ENCODE measurements around the gene LCORL. TPM values are rescaled to one million over a fixed set of nuclear protein-coding genes. Genes with fewer than 3 reads are reported as not detected.
"Not testable (repeated sequence)": the region's sequence is repeated elsewhere in the genome, so short reads cannot be mapped to it uniquely, and the experiment has no call there.

Gene LCORL
- polyA plus RNA-seq, 4 donors, result 4.2 to 23.2 (median 9.5) TPM

- Histone ChIP-seq H3K9me3 (ENCODE audit: control insufficient read depth in 2 of 2, insufficient read depth in 1 of 2, low read depth in 1 of 2, low read length in 1 of 2) (no peaks in the 10 kb centered on the region), H3K27me3 (ENCODE audit: control insufficient read depth in 3 of 3, insufficient read depth in 3 of 3, low read length in 3 of 3) (no peaks in the 10 kb centered on the region), H3K36me3 (ENCODE audit: control insufficient read depth in 3 of 3, insufficient read depth in 2 of 3, low read depth in 1 of 3, low read length in 3 of 3) (no peaks in the 10 kb centered on the region), H3K4me3 (ENCODE audit: low read depth in 1 of 3, low read length in 3 of 3) (no peak overlapping the region), H3K4me1 (ENCODE audit: control insufficient read depth in 3 of 3, insufficient read depth in 2 of 3, low read depth in 1 of 3, low read length in 2 of 3) (no peaks in the 10 kb centered on the region), H3K27ac (ENCODE audit: low read depth in 1 of 3, low read length in 2 of 3) (no peak overlapping the region)
- WGBS, 3 donors, result 97 to 98% (median 97%) methylated on average over 4 of the region's 4 CpGs
- FAIRE-seq, result no peak
- DNase-seq, result no peak
These were observed 144.6 kb downstream of the LCORL start for GRCh38 chr4:17876943-17877342.

GRCh38 chr4:17875402-17876070 is 146.0 kb downstream of the LCORL start:
- no peak overlapping the region for H3K27ac ChIP-seq (ENCODE audit: low read depth in 1 of 3, low read length in 2 of 3)
- no peaks in the 10 kb centered on the region for H3K27me3 ChIP-seq (ENCODE audit: control insufficient read depth in 3 of 3, insufficient read depth in 3 of 3, low read length in 3 of 3)
- no peaks in the 10 kb centered on the region for H3K36me3 ChIP-seq (ENCODE audit: control insufficient read depth in 3 of 3, insufficient read depth in 2 of 3, low read depth in 1 of 3, low read length in 3 of 3)
- no peak for DNase-seq
- H3K9me3 ChIP-seq (ENCODE audit: control insufficient read depth in 2 of 2, insufficient read depth in 1 of 2, low read depth in 1 of 2, low read length in 1 of 2), result no peaks in the 10 kb centered on the region
- no peaks in the 10 kb centered on the region for H3K4me1 ChIP-seq (ENCODE audit: control insufficient read depth in 3 of 3, insufficient read depth in 2 of 3, low read depth in 1 of 3, low read length in 2 of 3)
- H3K4me3 ChIP-seq (ENCODE audit: low read depth in 1 of 3, low read length in 3 of 3), result no peak overlapping the region
- FAIRE-seq, result no peak
- 84 to 90% (median 87%) methylated on average over 4 of the region's 4 CpGs for WGBS, 3 donors

GRCh38 chr4:17869327-17869726 is 152.2 kb downstream of the LCORL start:
- no peak overlapping the region for H3K4me3 ChIP-seq (ENCODE audit: low read depth in 1 of 3, low read length in 3 of 3)
- no peak overlapping the region for H3K27ac ChIP-seq (ENCODE audit: low read depth in 1 of 3, low read length in 2 of 3)
- DNase-seq, result no peak
- H3K9me3 ChIP-seq (ENCODE audit: control insufficient read depth in 2 of 2, insufficient read depth in 1 of 2, low read depth in 1 of 2, low read length in 1 of 2), result peaks cover 0 to under 1% of the 10 kb centered on the region in 2 donors
- no peak for FAIRE-seq
- no peaks in the 10 kb centered on the region for H3K4me1 ChIP-seq (ENCODE audit: control insufficient read depth in 3 of 3, insufficient read depth in 2 of 3, low read depth in 1 of 3, low read length in 2 of 3)
- no peaks in the 10 kb centered on the region for H3K27me3 ChIP-seq (ENCODE audit: control insufficient read depth in 3 of 3, insufficient read depth in 3 of 3, low read length in 3 of 3)
- WGBS, 3 donors, result 73 to 88% (median 84%) methylated on average over 2 of the region's 2 CpGs
- no peaks in the 10 kb centered on the region for H3K36me3 ChIP-seq (ENCODE audit: control insufficient read depth in 3 of 3, insufficient read depth in 2 of 3, low read depth in 1 of 3, low read length in 3 of 3)

- H3K27ac ChIP-seq (ENCODE audit: low read depth in 1 of 3, low read length in 2 of 3), result no peak overlapping the region
- no peak for FAIRE-seq
- peaks cover 0 to 13% of the 10 kb centered on the region in 2 donors for H3K9me3 ChIP-seq (ENCODE audit: control insufficient read depth in 2 of 2, insufficient read depth in 1 of 2, low read depth in 1 of 2, low read length in 1 of 2)
- DNase-seq, result no peak
- H3K27me3 ChIP-seq (ENCODE audit: control insufficient read depth in 3 of 3, insufficient read depth in 3 of 3, low read length in 3 of 3), result no peaks in the 10 kb centered on the region
- H3K4me1 ChIP-seq (ENCODE audit: control insufficient read depth in 3 of 3, insufficient read depth in 2 of 3, low read depth in 1 of 3, low read length in 2 of 3), result no peaks in the 10 kb centered on the region
- 80 to 89% (median 87%) methylated on average over 3 of the region's 3 CpGs for WGBS, 3 donors
- peaks cover 0 to 5% (median 0%) of the 10 kb centered on the region in 3 donors for H3K36me3 ChIP-seq (ENCODE audit: control insufficient read depth in 3 of 3, insufficient read depth in 2 of 3, low read depth in 1 of 3, low read length in 3 of 3)
- no peak overlapping the region for H3K4me3 ChIP-seq (ENCODE audit: low read depth in 1 of 3, low read length in 3 of 3)
These were observed 154.3 kb downstream of the LCORL start for GRCh38 chr4:17867276-17867675.

- WGBS, 3 donors, result 77 to 87% (median 85%) methylated on average over 2 of the region's 2 CpGs
- FAIRE-seq (no peak), DNase-seq (no peak)
These were observed 154.7 kb downstream of the LCORL start for GRCh38 chr4:17866810-17867209.

GRCh38 chr4:17865866-17866363 is 155.6 kb downstream of the LCORL start:
- Histone ChIP-seq H3K27me3 (ENCODE audit: control insufficient read depth in 3 of 3, insufficient read depth in 3 of 3, low read length in 3 of 3) (no peaks in the 10 kb centered on the region), H3K9me3 (ENCODE audit: control insufficient read depth in 2 of 2, insufficient read depth in 1 of 2, low read depth in 1 of 2, low read length in 1 of 2) (peaks cover 0 to 26% of the 10 kb centered on the region in 2 donors), H3K36me3 (ENCODE audit: control insufficient read depth in 3 of 3, insufficient read depth in 2 of 3, low read depth in 1 of 3, low read length in 3 of 3) (peaks cover 0 to 8% (median 0%) of the 10 kb centered on the region in 3 donors), H3K4me1 (ENCODE audit: control insufficient read depth in 3 of 3, insufficient read depth in 2 of 3, low read depth in 1 of 3, low read length in 2 of 3) (no peaks in the 10 kb centered on the region), H3K4me3 (ENCODE audit: low read depth in 1 of 3, low read length in 3 of 3) (no peak overlapping the region), H3K27ac (ENCODE audit: low read depth in 1 of 3, low read length in 2 of 3) (no peak overlapping the region)
- 94 to 100% (median 100%) methylated on average over 1 of the region's 1 CpG for WGBS, 3 donors
- DNase-seq (no peak), FAIRE-seq (no peak)

More at GRCh38 chr4:17866810-17867209, 154.7 kb downstream of the LCORL start:
- no peaks in the 10 kb centered on the region for H3K4me1 ChIP-seq (ENCODE audit: control insufficient read depth in 3 of 3, insufficient read depth in 2 of 3, low read depth in 1 of 3, low read length in 2 of 3)
- H3K9me3 ChIP-seq (ENCODE audit: control insufficient read depth in 2 of 2, insufficient read depth in 1 of 2, low read depth in 1 of 2, low read length in 1 of 2), result peaks cover 0 to 18% of the 10 kb centered on the region in 2 donors
- H3K27ac ChIP-seq (ENCODE audit: low read depth in 1 of 3, low read length in 2 of 3), result no peak overlapping the region
- H3K27me3 ChIP-seq (ENCODE audit: control insufficient read depth in 3 of 3, insufficient read depth in 3 of 3, low read length in 3 of 3), result no peaks in the 10 kb centered on the region
- no peak overlapping the region for H3K4me3 ChIP-seq (ENCODE audit: low read depth in 1 of 3, low read length in 3 of 3)
- peaks cover 0 to 5% (median 0%) of the 10 kb centered on the region in 3 donors for H3K36me3 ChIP-seq (ENCODE audit: control insufficient read depth in 3 of 3, insufficient read depth in 2 of 3, low read depth in 1 of 3, low read length in 3 of 3)

- H3K4me3 ChIP-seq (ENCODE audit: low read depth in 1 of 3, low read length in 3 of 3), result not testable (repeated sequence)
These were observed 159.6 kb downstream of the LCORL start for GRCh38 chr4:17861906-17862305.

GRCh38 chr4:17859793-17860406 is 161.7 kb downstream of the LCORL start:
- H3K36me3 ChIP-seq (ENCODE audit: control insufficient read depth in 3 of 3, insufficient read depth in 2 of 3, low read depth in 1 of 3, low read length in 3 of 3), result peaks cover 0 to 8% (median 0%) of the 10 kb centered on the region in 3 donors
- H3K27me3 ChIP-seq (ENCODE audit: control insufficient read depth in 3 of 3, insufficient read depth in 3 of 3, low read length in 3 of 3), result no peaks in the 10 kb centered on the region
- H3K9me3 ChIP-seq (ENCODE audit: control insufficient read depth in 2 of 2, insufficient read depth in 1 of 2, low read depth in 1 of 2, low read length in 1 of 2), result peaks cover 0 to 32% of the 10 kb centered on the region in 2 donors
- no peaks in the 10 kb centered on the region for H3K4me1 ChIP-seq (ENCODE audit: control insufficient read depth in 3 of 3, insufficient read depth in 2 of 3, low read depth in 1 of 3, low read length in 2 of 3)
- FAIRE-seq (no peak), DNase-seq (no peak)
- no peak overlapping the region for H3K27ac ChIP-seq (ENCODE audit: low read depth in 1 of 3, low read length in 2 of 3)
- WGBS, 3 donors, result 97 to 99% (median 97%) methylated on average over 5 of the region's 5 CpGs
- no peak overlapping the region for H3K4me3 ChIP-seq (ENCODE audit: low read depth in 1 of 3, low read length in 3 of 3)

More at GRCh38 chr4:17861906-17862305, 159.6 kb downstream of the LCORL start:
- DNase-seq; H3K4me1 ChIP-seq (ENCODE audit: control insufficient read depth in 3 of 3, insufficient read depth in 2 of 3, low read depth in 1 of 3, low read length in 2 of 3); H3K36me3 ChIP-seq (ENCODE audit: control insufficient read depth in 3 of 3, insufficient read depth in 2 of 3, low read depth in 1 of 3, low read length in 3 of 3); FAIRE-seq; H3K27ac ChIP-seq (ENCODE audit: low read depth in 1 of 3, low read length in 2 of 3); H3K27me3 ChIP-seq (ENCODE audit: control insufficient read depth in 3 of 3, insufficient read depth in 3 of 3, low read length in 3 of 3): not testable (repeated sequence)
- peaks cover 0 to 32% of the 10 kb centered on the region in 2 donors for H3K9me3 ChIP-seq (ENCODE audit: control insufficient read depth in 2 of 2, insufficient read depth in 1 of 2, low read depth in 1 of 2, low read length in 1 of 2)

All from small intestine (tissue), 7 donors.